ENCODE measurements around the gene CBFA2T3.
A peak's percentile ranks its signal among the peaks of the same experiment; 100 is the strongest.

Gene CBFA2T3

DNA sequence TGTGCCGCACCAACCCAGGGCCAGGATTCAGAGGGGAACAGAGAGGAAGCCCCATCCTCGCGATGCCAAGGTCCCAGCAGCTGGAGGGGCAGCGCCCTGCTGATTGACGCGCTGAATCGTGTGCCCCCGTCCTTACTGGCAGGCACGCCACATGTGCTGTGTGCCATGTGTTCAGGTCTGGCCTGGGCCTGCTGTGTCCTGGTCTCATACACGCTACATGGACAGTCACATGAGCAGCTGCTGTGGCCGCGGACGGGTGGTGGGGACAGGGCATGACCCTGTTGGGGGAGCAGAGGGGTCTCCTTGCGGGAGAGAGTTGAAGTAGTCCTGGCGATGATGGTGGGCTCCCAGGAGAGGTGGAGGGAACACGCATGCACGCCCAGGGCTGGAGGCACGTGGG is 18.0 kb downstream of the CBFA2T3 start:
- Histone ChIP-seq H3K27ac (replicated peaks) (no peak overlapping the region; the same call in 1 of the 2 replicates), H3K4me3 (replicated peaks; ENCODE audit: insufficient read depth, low read length) (no peak overlapping the region), H3K27me3 (ENCODE audit: insufficient read depth, poor library complexity, severe bottlenecking) (no peaks in the 10 kb centered on the region)
- TF ChIP-seq, protein P1, sequence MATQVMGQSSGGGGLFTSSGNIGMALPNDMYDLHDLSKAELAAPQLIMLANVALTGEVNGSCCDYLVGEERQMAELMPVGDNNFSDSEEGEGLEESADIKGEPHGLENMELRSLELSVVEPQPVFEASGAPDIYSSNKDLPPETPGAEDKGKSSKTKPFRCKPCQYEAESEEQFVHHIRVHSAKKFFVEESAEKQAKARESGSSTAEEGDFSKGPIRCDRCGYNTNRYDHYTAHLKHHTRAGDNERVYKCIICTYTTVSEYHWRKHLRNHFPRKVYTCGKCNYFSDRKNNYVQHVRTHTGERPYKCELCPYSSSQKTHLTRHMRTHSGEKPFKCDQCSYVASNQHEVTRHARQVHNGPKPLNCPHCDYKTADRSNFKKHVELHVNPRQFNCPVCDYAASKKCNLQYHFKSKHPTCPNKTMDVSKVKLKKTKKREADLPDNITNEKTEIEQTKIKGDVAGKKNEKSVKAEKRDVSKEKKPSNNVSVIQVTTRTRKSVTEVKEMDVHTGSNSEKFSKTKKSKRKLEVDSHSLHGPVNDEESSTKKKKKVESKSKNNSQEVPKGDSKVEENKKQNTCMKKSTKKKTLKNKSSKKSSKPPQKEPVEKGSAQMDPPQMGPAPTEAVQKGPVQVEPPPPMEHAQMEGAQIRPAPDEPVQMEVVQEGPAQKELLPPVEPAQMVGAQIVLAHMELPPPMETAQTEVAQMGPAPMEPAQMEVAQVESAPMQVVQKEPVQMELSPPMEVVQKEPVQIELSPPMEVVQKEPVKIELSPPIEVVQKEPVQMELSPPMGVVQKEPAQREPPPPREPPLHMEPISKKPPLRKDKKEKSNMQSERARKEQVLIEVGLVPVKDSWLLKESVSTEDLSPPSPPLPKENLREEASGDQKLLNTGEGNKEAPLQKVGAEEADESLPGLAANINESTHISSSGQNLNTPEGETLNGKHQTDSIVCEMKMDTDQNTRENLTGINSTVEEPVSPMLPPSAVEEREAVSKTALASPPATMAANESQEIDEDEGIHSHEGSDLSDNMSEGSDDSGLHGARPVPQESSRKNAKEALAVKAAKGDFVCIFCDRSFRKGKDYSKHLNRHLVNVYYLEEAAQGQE (IDR thresholded peaks at IDR 0.05; ENCODE audit: insufficient replicate concordance, low read depth) = no peak
- no peak for TF ChIP-seq GABPA (IDR thresholded peaks at IDR 0.05; ENCODE audit: low read depth)
- TF ChIP-seq POLR2AphosphoS5 (IDR thresholded peaks at IDR 0.05; ENCODE audit: low read depth) = no peak
- TF ChIP-seq, protein P2, sequence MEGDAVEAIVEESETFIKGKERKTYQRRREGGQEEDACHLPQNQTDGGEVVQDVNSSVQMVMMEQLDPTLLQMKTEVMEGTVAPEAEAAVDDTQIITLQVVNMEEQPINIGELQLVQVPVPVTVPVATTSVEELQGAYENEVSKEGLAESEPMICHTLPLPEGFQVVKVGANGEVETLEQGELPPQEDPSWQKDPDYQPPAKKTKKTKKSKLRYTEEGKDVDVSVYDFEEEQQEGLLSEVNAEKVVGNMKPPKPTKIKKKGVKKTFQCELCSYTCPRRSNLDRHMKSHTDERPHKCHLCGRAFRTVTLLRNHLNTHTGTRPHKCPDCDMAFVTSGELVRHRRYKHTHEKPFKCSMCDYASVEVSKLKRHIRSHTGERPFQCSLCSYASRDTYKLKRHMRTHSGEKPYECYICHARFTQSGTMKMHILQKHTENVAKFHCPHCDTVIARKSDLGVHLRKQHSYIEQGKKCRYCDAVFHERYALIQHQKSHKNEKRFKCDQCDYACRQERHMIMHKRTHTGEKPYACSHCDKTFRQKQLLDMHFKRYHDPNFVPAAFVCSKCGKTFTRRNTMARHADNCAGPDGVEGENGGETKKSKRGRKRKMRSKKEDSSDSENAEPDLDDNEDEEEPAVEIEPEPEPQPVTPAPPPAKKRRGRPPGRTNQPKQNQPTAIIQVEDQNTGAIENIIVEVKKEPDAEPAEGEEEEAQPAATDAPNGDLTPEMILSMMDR (IDR thresholded peaks at IDR 0.05; ENCODE audit: insufficient read depth, low read length) = no peak
- no peak for TF ChIP-seq SPI1 (IDR thresholded peaks at IDR 0.05; ENCODE audit: borderline replicate concordance, low read depth)
- DNase-seq (ENCODE audit: low read depth in 1 of 2, low spot score in 1 of 2) = no peak

DNA sequence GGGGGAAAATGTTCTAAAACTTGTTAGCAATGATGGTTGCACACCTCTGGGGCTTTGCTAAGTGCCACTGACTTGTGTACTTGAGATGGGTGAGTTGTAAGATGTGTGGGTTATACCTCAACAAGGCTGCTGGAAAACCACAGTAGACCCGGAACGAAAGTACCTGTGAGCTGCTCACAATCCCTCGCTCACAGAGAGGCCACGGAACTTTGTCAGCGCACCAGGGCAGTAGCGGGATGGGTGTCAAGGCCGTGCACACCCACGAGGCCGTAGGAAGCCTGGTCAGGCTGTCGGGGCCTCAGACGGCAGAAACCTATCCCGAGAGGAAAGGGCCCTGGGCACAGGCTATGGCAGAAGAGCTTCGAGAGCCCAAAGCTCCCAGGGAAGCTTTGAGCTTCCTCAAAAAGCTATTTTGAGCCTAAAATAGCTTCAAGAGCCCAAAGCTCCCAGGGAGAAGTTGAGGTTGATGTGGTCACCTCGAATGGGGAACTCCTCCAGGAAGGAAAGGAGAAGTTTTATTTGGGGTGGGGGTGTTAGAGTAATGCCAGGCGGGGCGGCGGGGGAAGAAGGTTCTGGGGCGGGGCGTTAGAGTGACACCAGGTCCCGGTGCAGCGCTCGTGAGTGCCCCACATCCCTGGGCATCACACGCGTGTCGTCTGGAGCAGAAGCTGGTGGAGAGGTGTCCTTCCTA is 19.0 kb downstream of the CBFA2T3 start:
- DNase-seq (ENCODE audit: low read depth in 1 of 2, low spot score in 1 of 2) = peak in 1 of 2 experiments; percentile 85
- H3K27ac ChIP-seq (replicated peaks) = peak overlapping the region; percentile 54
- no peaks in the 10 kb centered on the region for H3K27me3 ChIP-seq (ENCODE audit: insufficient read depth, poor library complexity, severe bottlenecking)
- peak overlapping the region; percentile 6; the same call in 1 of the 2 replicates for H3K4me3 ChIP-seq (replicated peaks; ENCODE audit: insufficient read depth, low read length)
- TF ChIP-seq, protein P2 (IDR thresholded peaks at IDR 0.05; ENCODE audit: insufficient read depth, low read length) = no peak
- TF ChIP-seq, protein P1 (IDR thresholded peaks at IDR 0.05; ENCODE audit: insufficient replicate concordance, low read depth) = no peak
- TF ChIP-seq SPI1 (IDR thresholded peaks at IDR 0.05; ENCODE audit: borderline replicate concordance, low read depth) (peak; percentile 89), POLR2AphosphoS5 (IDR thresholded peaks at IDR 0.05; ENCODE audit: low read depth) (peak; percentile 22; the same call in 1 of the 2 replicates)

DNA sequence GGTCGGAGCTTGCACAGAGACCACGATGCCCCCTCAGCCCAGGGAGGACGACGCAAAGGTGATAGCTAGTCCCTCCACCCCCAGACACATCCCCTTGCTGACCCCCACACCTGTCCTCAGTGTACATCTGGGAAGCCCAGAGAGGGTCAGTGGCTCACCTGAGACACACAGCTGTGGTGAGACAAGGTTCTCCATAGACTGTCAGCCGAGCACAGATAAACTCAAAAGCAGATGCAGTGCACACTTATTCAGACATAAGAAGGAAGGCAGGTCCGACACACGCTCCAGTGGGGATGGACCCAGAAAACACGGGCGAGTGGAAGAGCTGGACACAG is 19.6 kb downstream of the CBFA2T3 start:
- DNase-seq (ENCODE audit: low read depth in 1 of 2, low spot score in 1 of 2) = no peak
- no peak for TF ChIP-seq SPI1 (IDR thresholded peaks at IDR 0.05; ENCODE audit: borderline replicate concordance, low read depth)
- TF ChIP-seq, protein P2 (IDR thresholded peaks at IDR 0.05; ENCODE audit: insufficient read depth, low read length) = no peak
- TF ChIP-seq, protein P1 (IDR thresholded peaks at IDR 0.05; ENCODE audit: insufficient replicate concordance, low read depth) = no peak
- Histone ChIP-seq H3K4me3 (replicated peaks; ENCODE audit: insufficient read depth, low read length) (peak overlapping the region; percentile 15), H3K27me3 (ENCODE audit: insufficient read depth, poor library complexity, severe bottlenecking) (no peaks in the 10 kb centered on the region), H3K27ac (replicated peaks) (peak overlapping the region; percentile 54)

Measured in HL-60 (cell line).